NT2/D1 (cell line): ENCODE data around the gene SNX27.

Experiments
- SUZ12 ChIP-seq: IDR thresholded peaks from 2 replicates; pipeline ENCODE4 v1.6.1; 2011; ENCODE audit not compliant: insufficient read length, insufficient read depth; ENCODE audit errors: extremely low read depth
- YY1 ChIP-seq: IDR thresholded peaks from 2 replicates; pipeline ENCODE4 v1.6.1; 2011; ENCODE audit not compliant: insufficient read length, insufficient read depth
- ZNF274 ChIP-seq: IDR thresholded peaks from 2 replicates; pipeline ENCODE4 v1.6.1; 2011; ENCODE audit warnings: mild to moderate bottlenecking, low read depth, low read length

- TF ChIP-seq YY1 = no peak
- TF ChIP-seq SUZ12 = no peak
- no peak for TF ChIP-seq ZNF274
Measured at GRCh38 chr1:151621351-151621750, 9.5 kb downstream of the SNX27 start.
